ENCODE measurements around the gene TRPV5. TPM values are rescaled to one million over a fixed set of nuclear protein-coding genes. Genes with fewer than 3 reads are reported as not detected.

TRPV5 gene
- total and polyA plus RNA-seq, 4 donors, result under 0.01 to 0.23 TPM; not detected in 2

DNA sequence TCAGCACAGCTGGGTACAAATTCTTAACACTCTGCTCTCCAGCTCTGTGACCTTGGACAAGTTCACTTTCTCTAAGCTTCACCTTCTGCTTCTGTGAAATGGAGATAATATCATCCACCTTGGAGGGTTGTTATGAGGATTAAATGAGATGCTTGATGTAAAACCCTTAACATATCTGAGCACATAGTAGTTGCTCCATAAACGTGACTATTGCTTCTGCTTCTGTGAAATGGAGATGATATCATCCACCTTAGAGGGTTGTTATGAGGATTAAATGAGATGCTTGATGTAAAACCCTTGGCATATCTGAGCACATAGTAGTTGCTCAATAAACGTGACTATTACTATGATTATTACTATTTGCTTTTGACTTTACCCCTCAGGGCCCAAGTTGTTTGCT lies 64.1 kb downstream of the TRPV5 start:
- H3K4me3 ChIP-seq (ENCODE audit: low read depth in 1 of 3, low read length in 3 of 3), result no peak overlapping the region
- no peak overlapping the region for H3K9ac ChIP-seq (ENCODE audit: low read depth in 1 of 2, low read length in 2 of 2)
- no peak for DNase-seq (ENCODE audit: low spot score)
- WGBS, result 88% methylated on average over 2 of the region's 2 CpGs
- TF ChIP-seq HNF4G (IDR thresholded peaks at IDR 0.05), result no peak
- TF ChIP-seq ZBTB33 (IDR thresholded peaks at IDR 0.05), result no peak
- no peak for TF ChIP-seq FOXA2 (IDR thresholded peaks at IDR 0.05)
- no peak for TF ChIP-seq RAD21 (IDR thresholded peaks at IDR 0.05)
- TF ChIP-seq YY1 (IDR thresholded peaks at IDR 0.05), result no peak
- no peak for TF ChIP-seq FOXA1 (IDR thresholded peaks at IDR 0.05)
- no peak overlapping the region for H3K27ac ChIP-seq (ENCODE audit: low read depth in 1 of 2, low read length in 2 of 2)
- no peaks in the 10 kb centered on the region for H3K36me3 ChIP-seq (ENCODE audit: control insufficient read depth in 4 of 4, insufficient read depth in 3 of 4, low read depth in 1 of 4, low read length in 3 of 4)
- no peaks in the 10 kb centered on the region for H3K9me3 ChIP-seq (ENCODE audit: control insufficient read depth in 4 of 4, low read length in 3 of 4)
- no peaks in the 10 kb centered on the region for H3K4me1 ChIP-seq (ENCODE audit: control insufficient read depth in 4 of 4, insufficient read depth in 4 of 4, low read length in 3 of 4)
- H3K27me3 ChIP-seq (ENCODE audit: control insufficient read depth in 4 of 4, insufficient read depth in 4 of 4, low read length in 3 of 4), result no peaks in the 10 kb centered on the region

GRCh38 chr7:142868986-142869415 lies 64.5 kb downstream of the TRPV5 start:
- H3K9me3 ChIP-seq (ENCODE audit: control insufficient read depth in 4 of 4, low read length in 3 of 4), result no peaks in the 10 kb centered on the region
- H3K27ac ChIP-seq (ENCODE audit: low read depth in 1 of 2, low read length in 2 of 2), result no peak overlapping the region
- TF ChIP-seq SP1 (IDR thresholded peaks at IDR 0.05), result no peak
- TF ChIP-seq, protein P1, sequence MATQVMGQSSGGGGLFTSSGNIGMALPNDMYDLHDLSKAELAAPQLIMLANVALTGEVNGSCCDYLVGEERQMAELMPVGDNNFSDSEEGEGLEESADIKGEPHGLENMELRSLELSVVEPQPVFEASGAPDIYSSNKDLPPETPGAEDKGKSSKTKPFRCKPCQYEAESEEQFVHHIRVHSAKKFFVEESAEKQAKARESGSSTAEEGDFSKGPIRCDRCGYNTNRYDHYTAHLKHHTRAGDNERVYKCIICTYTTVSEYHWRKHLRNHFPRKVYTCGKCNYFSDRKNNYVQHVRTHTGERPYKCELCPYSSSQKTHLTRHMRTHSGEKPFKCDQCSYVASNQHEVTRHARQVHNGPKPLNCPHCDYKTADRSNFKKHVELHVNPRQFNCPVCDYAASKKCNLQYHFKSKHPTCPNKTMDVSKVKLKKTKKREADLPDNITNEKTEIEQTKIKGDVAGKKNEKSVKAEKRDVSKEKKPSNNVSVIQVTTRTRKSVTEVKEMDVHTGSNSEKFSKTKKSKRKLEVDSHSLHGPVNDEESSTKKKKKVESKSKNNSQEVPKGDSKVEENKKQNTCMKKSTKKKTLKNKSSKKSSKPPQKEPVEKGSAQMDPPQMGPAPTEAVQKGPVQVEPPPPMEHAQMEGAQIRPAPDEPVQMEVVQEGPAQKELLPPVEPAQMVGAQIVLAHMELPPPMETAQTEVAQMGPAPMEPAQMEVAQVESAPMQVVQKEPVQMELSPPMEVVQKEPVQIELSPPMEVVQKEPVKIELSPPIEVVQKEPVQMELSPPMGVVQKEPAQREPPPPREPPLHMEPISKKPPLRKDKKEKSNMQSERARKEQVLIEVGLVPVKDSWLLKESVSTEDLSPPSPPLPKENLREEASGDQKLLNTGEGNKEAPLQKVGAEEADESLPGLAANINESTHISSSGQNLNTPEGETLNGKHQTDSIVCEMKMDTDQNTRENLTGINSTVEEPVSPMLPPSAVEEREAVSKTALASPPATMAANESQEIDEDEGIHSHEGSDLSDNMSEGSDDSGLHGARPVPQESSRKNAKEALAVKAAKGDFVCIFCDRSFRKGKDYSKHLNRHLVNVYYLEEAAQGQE (IDR thresholded peaks at IDR 0.05), result no peak
- peak; percentile 19 for DNase-seq (ENCODE audit: low spot score)
- H3K36me3 ChIP-seq (ENCODE audit: control insufficient read depth in 4 of 4, insufficient read depth in 3 of 4, low read depth in 1 of 4, low read length in 3 of 4), result no peaks in the 10 kb centered on the region
- 93% methylated on average over 11 of the region's 11 CpGs for WGBS
- no peak overlapping the region for H3K9ac ChIP-seq (ENCODE audit: low read depth in 1 of 2, low read length in 2 of 2)
- no peak overlapping the region for H3K4me3 ChIP-seq (ENCODE audit: low read depth in 1 of 3, low read length in 3 of 3)
- H3K27me3 ChIP-seq (ENCODE audit: control insufficient read depth in 4 of 4, insufficient read depth in 4 of 4, low read length in 3 of 4), result no peaks in the 10 kb centered on the region
- H3K4me1 ChIP-seq (ENCODE audit: control insufficient read depth in 4 of 4, insufficient read depth in 4 of 4, low read length in 3 of 4), result no peaks in the 10 kb centered on the region

DNA sequence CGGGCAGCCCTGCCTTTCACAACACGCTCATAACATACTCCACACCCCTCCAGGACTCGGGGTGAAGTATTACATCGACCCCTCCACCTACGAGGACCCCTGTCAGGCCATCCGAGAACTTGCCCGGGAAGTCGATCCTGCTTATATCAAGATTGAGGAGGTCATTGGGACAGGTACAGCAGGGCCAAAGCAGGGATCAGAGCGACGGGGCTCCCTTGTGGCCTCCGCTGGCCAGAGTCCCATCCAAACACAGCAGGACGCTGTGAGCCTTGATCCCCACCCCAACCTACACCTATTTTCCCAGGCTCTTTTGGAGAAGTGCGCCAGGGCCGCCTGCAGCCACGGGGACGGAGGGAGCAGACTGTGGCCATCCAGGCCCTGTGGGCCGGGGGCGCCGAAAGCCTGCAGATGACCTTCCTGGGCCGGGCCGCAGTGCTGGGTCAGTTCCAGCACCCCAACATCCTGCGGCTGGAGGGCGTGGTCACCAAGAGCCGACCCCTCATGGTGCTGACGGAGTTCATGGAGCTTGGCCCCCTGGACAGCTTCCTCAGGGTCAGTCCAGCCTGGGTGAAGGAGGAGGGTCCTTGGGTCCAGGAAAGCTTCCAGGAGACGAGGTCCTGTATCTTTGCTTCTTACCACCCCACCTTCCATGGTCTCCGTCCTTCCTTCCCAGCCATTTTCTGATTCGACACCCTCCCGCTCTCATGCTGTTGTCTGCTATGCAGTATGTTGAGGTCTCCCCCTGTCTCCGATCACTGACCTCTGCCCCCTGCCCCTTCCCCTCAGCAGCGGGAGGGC lies 65.2 kb downstream of the TRPV5 start:
- WGBS, result 79% methylated on average over 31 of the region's 31 CpGs
- no peaks in the 10 kb centered on the region for H3K4me1 ChIP-seq (ENCODE audit: control insufficient read depth in 4 of 4, insufficient read depth in 4 of 4, low read length in 3 of 4)
- no peaks in the 10 kb centered on the region for H3K27me3 ChIP-seq (ENCODE audit: control insufficient read depth in 4 of 4, insufficient read depth in 4 of 4, low read length in 3 of 4)
- no peak overlapping the region for H3K9ac ChIP-seq (ENCODE audit: low read depth in 1 of 2, low read length in 2 of 2)
- H3K27ac ChIP-seq (ENCODE audit: low read depth in 1 of 2, low read length in 2 of 2), result no peak overlapping the region
- no peak overlapping the region for H3K4me3 ChIP-seq (ENCODE audit: low read depth in 1 of 3, low read length in 3 of 3)
- no peak for TF ChIP-seq RAD21 (IDR thresholded peaks at IDR 0.05)
- TF ChIP-seq EGR1 (IDR thresholded peaks at IDR 0.05; ENCODE audit: low read depth in 2 of 2), result no peak
- TF ChIP-seq ZBTB33 (IDR thresholded peaks at IDR 0.05), result no peak
- no peaks in the 10 kb centered on the region for H3K36me3 ChIP-seq (ENCODE audit: control insufficient read depth in 4 of 4, insufficient read depth in 3 of 4, low read depth in 1 of 4, low read length in 3 of 4)
- peak; percentile 28 for DNase-seq (ENCODE audit: low spot score)
- no peaks in the 10 kb centered on the region for H3K9me3 ChIP-seq (ENCODE audit: control insufficient read depth in 4 of 4, low read length in 3 of 4)

Data from liver (tissue), 9 donors.